Activated T-cell treated with anti-CD3 and anti-CD28 coated beads, Interleukin-2, amount 50 U/mL, for 72 hours (primary cell): ENCODE results near the gene MOSMO. TPM values are rescaled to one million over a fixed set of nuclear protein-coding genes. Genes with fewer than 3 reads are reported as not detected.
"Not testable (repeated sequence)": the region's sequence is repeated elsewhere in the genome, so short reads cannot be mapped to it uniquely, and the experiment has no call there.

Source experiments
- ATAC-seq, 2 donors: fragments of 150-1000 bp; cut with Tn5 transposase; replicated peaks in 1 of 2; 2 replicates each; pipeline ENCODE4 v1.10.0; 2021; ENCODE audit warnings: moderate library complexity in 2 of 2, mild to moderate bottlenecking in 1 of 2
- DNase-seq, 2 donors: peaks; one replicate each; pipeline ENCODE4 v3.0.0; 2021 to 2022; ENCODE audit warnings: mixed read lengths in 1 of 2
- H3K27ac Mint-ChIP-seq: one replicate; pipeline ENCODE4 v1.8.0; 2022; ENCODE audit warnings: mild to moderate bottlenecking, moderate library complexity, mixed read lengths
- H3K27me3 Mint-ChIP-seq: one replicate; pipeline ENCODE4 v1.8.0; 2022; ENCODE audit warnings: low read depth, mixed read lengths
- H3K36me3 Mint-ChIP-seq, 2 donors: one replicate each; pipeline ENCODE4 v1.8.0; 2022; ENCODE audit warnings: mixed read lengths in 2 of 2, mild to moderate bottlenecking in 1 of 2; ENCODE audit not compliant: insufficient read depth in 2 of 2
- H3K4me1 Mint-ChIP-seq: one replicate; pipeline ENCODE4 v1.8.0; 2022; ENCODE audit warnings: low read depth, mixed read lengths
- H3K4me3 Mint-ChIP-seq, 2 donors: one replicate each; pipeline ENCODE4 v1.8.0; 2022; ENCODE audit warnings: mild to moderate bottlenecking in 2 of 2, mixed read lengths in 2 of 2, moderate library complexity in 2 of 2
- H3K9me3 Mint-ChIP-seq, 2 donors: one replicate each; pipeline ENCODE4 v1.8.0; 2022; ENCODE audit warnings: mixed read lengths in 2 of 2
- total RNA-seq, 2 donors: library from RNA; stranded (reverse); gene quantifications; one replicate each; pipeline ENCODE4 v1.2.3, GENCODE V29; 2022

The MOSMO gene
- total RNA-seq, 2 donors from 2014 or later, result 16.3 to 16.4 TPM

DNA sequence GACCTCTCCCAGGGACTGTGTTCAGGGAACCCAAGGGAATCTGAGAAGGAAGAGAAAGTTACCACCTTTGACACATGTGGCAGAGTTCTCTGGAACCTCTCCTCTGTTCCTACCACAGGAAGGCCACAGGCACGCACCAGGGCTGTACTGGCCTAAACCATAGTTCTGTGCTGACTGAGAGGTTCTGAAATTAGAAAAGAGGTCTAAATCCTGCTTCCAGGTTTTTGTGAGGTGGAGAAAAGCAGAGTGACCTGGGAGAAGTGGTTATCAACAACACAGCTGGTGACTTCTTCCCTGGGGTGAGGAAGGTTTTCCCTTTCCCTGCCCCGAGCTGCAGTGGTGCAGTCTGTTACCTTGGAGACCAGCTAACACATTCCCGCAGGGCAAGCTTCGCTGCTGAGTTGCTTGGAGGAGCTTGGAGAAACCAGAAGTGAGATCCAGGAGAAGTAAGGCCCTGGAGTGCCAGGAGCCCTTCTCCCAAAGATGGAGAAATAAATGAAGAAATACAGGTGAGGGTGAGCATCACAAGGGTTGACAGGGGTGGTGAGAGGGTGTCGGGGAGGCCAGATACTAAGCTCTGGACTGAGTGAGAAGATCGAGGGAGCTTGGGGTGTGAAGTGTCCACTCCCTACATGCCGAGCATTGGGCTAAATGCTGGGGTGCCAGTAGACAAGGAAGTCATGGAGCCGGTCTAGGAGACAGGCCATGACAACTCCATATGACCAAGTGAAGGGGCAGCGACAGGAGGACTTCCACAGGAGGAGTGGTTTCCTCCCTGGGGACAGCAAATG is 84.4 kb downstream of the MOSMO start, which contains the start of gene VWA3A:
VWA3A (plus strand) TSS at position 399 of the 791 bp plus-strand sequence; CDS start at position 496, 97 bp downstream.
- no peak for ATAC-seq
- H3K4me3 Mint-ChIP-seq, result no peak within 1 kb of the TSS
- no peaks in the 10 kb centered on the region for H3K9me3 Mint-ChIP-seq
- H3K27ac Mint-ChIP-seq, result no peak within 1 kb of the TSS
- no peaks in the 10 kb centered on the region for H3K36me3 Mint-ChIP-seq
- no peak for DNase-seq
- peaks cover 16% of the 10 kb centered on the region for H3K27me3 Mint-ChIP-seq
- H3K4me1 Mint-ChIP-seq, result no peaks in the 10 kb centered on the region

DNA sequence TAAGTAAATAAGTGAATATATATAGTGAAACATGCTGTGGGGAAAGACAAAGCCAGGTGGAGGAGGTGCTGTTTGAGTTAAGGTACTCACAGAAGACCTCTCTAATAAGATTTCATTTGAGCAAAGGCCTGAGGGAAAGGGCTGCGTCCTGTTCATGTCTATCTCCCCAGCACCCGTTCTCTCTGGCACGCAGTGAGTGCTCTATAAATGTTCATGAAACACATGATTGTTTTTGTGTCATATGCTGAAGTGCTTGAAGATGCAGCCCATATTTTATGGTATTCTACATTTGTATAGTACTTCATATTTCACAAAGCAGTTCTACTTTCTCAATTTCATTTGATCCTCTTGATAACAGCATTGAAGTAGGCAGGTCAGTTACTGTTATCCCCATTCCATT is 85.4 kb downstream of the MOSMO start:
- H3K27ac Mint-ChIP-seq, result no peak overlapping the region
- H3K4me1 Mint-ChIP-seq, result no peaks in the 10 kb centered on the region
- no peak overlapping the region for H3K4me3 Mint-ChIP-seq
- no peaks in the 10 kb centered on the region for H3K36me3 Mint-ChIP-seq
- DNase-seq (no peak), ATAC-seq (no peak)
- peaks cover 22% of the 10 kb centered on the region for H3K27me3 Mint-ChIP-seq
- H3K9me3 Mint-ChIP-seq, result no peaks in the 10 kb centered on the region

- Mint-ChIP-seq H3K27me3 (peaks cover 24% of the 10 kb centered on the region), H3K36me3 (no peaks in the 10 kb centered on the region)
- no peak for ATAC-seq
Observed at GRCh38 chr16:22093996-22094395, 86.1 kb downstream of the MOSMO start.

DNA sequence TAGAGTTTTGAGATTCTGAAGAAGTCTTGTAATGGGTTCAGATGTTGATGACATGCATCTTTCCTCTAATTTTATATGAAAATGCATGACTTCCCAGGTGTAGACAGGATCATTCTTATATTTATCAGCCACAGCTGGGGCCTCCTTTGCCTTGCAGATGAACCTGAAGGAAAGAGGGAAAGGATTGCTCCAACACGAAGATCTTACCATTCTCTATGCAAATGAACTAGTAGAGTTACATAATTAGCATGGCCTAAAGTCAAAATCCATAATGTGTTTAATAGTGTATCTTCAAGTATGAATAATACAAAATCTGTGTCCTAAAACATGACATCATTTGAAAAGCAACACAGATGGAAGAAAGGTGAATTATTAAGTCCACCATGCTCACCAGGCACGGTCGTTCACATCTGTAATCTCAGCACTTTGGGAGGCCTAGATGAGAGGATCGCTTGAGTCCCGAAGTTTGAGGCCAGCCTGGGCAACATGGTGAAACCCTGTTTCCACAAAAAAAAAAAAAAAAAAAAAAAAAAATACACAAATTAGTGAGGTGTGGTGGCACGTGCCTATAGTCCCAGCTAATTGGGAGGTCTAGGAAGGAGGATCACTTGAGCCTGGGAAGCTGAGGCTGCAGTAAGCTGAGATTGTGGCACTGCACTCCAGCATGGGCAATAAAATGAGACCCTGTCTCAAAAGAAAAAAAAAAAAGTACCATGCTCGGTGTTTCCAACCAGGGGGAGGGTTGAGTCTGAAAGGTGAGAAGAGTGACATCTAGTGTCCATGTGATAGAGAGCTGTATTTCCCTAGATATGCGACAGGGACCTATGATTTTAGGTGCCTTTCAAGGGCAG is 90.7 kb downstream of the MOSMO start:
- Mint-ChIP-seq H3K4me1 (no peaks in the 10 kb centered on the region), H3K36me3 (no peaks in the 10 kb centered on the region), H3K27me3 (peaks cover 15% of the 10 kb centered on the region), H3K27ac (no peak overlapping the region), H3K4me3 (peak overlapping the region in 1 of 2 donors; percentile 47), H3K9me3 (no peaks in the 10 kb centered on the region)
- ATAC-seq (peak; percentile 76 to 80), DNase-seq (peak; percentile 11 to 13)

More at GRCh38 chr16:22093996-22094395, 86.1 kb downstream of the MOSMO start:
- Mint-ChIP-seq H3K4me3 (no peak overlapping the region), H3K4me1 (no peaks in the 10 kb centered on the region), H3K9me3 (no peaks in the 10 kb centered on the region), H3K27ac (no peak overlapping the region)
- no peak for DNase-seq

DNA sequence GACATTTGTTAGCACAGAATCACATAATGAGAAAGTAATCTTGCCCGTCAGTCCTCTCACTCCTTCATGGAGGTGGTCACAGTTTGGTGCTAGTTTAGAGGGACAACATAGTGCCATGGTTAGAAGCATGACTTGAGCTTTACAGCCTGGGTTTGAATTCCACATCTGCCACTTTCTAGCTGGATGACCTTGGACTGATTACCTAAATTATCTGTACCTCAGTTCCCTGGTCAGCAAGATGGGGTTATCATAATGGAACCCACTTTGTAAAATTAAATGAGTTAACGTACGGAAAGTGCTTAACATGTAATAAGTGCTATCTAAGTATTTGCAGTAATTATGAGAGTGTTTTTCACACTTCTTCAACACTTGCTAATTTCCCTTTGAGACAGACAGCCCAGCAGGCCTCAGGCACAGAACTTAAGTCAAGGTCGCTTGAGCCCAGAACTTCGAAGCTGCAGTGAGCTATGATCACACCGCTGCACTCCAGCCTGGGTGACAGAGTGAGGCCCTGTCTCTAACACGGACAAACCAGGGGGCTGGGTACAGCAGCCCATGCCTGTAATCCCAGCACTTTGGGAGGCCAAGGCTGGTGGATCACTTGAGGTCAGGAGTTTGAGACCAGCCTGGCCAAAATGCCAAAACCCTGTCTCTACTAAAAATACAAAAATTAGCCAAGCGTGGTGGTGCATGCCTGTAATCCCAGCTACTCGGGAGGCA is 91.5 kb downstream of the MOSMO start:
- H3K4me1 Mint-ChIP-seq, result no peaks in the 10 kb centered on the region
- H3K27me3 Mint-ChIP-seq, result peaks cover 15% of the 10 kb centered on the region
- DNase-seq, result no peak
- H3K9me3 Mint-ChIP-seq, result no peaks in the 10 kb centered on the region
- no peak overlapping the region for H3K4me3 Mint-ChIP-seq
- no peak for ATAC-seq
- no peak overlapping the region for H3K27ac Mint-ChIP-seq
- no peaks in the 10 kb centered on the region for H3K36me3 Mint-ChIP-seq

- DNase-seq (no peak), ATAC-seq (no peak)
- no peaks in the 10 kb centered on the region for H3K36me3 Mint-ChIP-seq
- H3K4me3 Mint-ChIP-seq, result no peak overlapping the region
- no peak overlapping the region for H3K27ac Mint-ChIP-seq
- no peaks in the 10 kb centered on the region for H3K4me1 Mint-ChIP-seq
- no peaks in the 10 kb centered on the region for H3K9me3 Mint-ChIP-seq
- H3K27me3 Mint-ChIP-seq, result peaks cover 15% of the 10 kb centered on the region
Observed at GRCh38 chr16:22103441-22103840, 95.5 kb downstream of the MOSMO start.

DNA sequence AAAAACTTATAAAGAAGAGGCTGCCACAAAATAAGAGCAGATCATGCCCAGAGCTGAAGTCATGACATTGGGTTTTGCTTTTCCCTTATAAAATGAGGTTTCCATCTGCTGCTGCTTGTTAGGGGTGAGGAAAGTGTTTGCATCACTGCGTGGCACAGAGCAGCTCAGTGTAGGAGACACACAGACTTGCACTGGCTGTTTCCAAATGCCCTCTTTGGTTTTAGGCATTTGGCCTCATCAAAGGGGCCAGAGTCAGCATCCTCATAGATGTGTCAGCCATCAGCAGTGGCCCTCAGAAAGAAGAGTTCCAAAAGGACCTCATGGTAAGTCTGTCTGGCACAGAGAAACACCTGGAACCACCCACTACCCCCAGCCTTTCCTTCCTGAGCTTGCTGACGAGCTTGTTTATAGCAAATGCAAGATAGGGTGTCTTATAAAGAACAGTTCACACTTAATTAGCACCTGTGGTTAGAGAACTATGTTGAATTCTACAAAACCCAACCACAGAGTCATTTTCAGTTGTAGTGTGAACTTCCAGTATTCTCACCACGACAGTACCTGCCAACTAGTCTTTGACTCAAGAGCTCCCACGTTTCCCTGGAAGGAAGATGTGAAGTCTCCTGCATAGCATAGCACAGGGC is 101.5 kb downstream of the MOSMO start:
- H3K27me3 Mint-ChIP-seq, result peaks cover 19% of the 10 kb centered on the region
- no peak overlapping the region for H3K27ac Mint-ChIP-seq

DNA sequence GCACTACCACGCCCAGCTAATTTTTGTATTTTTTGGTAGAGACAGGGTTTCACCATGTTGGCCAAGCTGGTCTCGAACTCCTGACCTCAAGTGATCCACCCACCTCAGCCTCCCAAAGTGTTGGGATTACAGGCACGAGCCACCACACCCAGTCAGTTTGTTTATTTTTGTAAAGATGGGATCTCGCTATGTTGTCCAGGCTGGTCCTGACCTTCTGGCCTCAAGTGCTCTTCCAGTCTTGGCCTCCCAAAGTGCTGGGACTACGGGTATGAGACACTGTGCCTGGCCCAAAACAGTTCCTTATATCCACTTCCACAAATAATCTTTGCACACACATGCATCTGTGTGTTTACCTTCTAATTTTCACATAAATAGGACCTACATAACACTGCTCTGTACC is 103.7 kb downstream of the MOSMO start:
- not testable (repeated sequence) for H3K27ac Mint-ChIP-seq, H3K36me3 Mint-ChIP-seq, DNase-seq, H3K9me3 Mint-ChIP-seq, H3K4me1 Mint-ChIP-seq, H3K4me3 Mint-ChIP-seq, ATAC-seq
- H3K27me3 Mint-ChIP-seq, result peaks cover 16% of the 10 kb centered on the region

More for the DNA sequence above, 101.5 kb downstream of the MOSMO start:
- no peak for ATAC-seq
- Mint-ChIP-seq H3K36me3 (no peaks in the 10 kb centered on the region), H3K4me3 (no peak overlapping the region), H3K4me1 (no peaks in the 10 kb centered on the region), H3K9me3 (no peaks in the 10 kb centered on the region)
- no peak for DNase-seq

GRCh38 chr16:22116095-22116700 is 108.3 kb downstream of the MOSMO start:
- no peaks in the 10 kb centered on the region for H3K4me1 Mint-ChIP-seq
- H3K27me3 Mint-ChIP-seq, result no peaks in the 10 kb centered on the region
- H3K27ac Mint-ChIP-seq, result no peak overlapping the region
- H3K4me3 Mint-ChIP-seq, result no peak overlapping the region
- ATAC-seq (no peak), DNase-seq (no peak)
- H3K36me3 Mint-ChIP-seq, result no peaks in the 10 kb centered on the region
- no peaks in the 10 kb centered on the region for H3K9me3 Mint-ChIP-seq

DNA sequence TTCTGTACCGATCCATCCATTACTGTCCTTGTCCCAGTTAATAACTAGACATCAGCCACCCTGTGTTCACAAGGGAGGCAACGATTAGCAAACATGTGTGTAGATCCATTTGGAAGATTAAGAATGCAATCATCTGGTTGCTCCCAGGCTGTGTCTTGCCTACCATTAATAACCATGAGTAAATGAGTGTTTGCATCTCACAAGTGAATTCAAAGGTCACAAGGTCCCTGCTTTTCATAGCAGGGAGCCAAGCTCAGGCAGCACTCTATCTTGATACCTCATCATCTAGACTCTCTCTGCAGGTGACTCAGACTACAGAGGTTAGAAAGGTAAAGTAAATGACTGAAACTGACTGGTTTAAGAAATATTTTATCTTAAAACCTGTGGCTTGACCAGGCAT is 109.7 kb downstream of the MOSMO start:
- DNase-seq (no peak), ATAC-seq (no peak)
- Mint-ChIP-seq H3K4me3 (no peak overlapping the region), H3K9me3 (no peaks in the 10 kb centered on the region), H3K36me3 (no peaks in the 10 kb centered on the region), H3K4me1 (no peaks in the 10 kb centered on the region), H3K27ac (no peak overlapping the region), H3K27me3 (peaks cover 6% of the 10 kb centered on the region)

GRCh38 chr16:22120440-22120839 is 112.5 kb downstream of the MOSMO start:
- H3K4me1 Mint-ChIP-seq, result no peaks in the 10 kb centered on the region
- peaks cover 7% of the 10 kb centered on the region for H3K27me3 Mint-ChIP-seq
- no peak for DNase-seq
- H3K4me3 Mint-ChIP-seq, result no peak overlapping the region
- ATAC-seq, result no peak
- no peaks in the 10 kb centered on the region for H3K9me3 Mint-ChIP-seq
- no peak overlapping the region for H3K27ac Mint-ChIP-seq
- H3K36me3 Mint-ChIP-seq, result no peaks in the 10 kb centered on the region

DNA sequence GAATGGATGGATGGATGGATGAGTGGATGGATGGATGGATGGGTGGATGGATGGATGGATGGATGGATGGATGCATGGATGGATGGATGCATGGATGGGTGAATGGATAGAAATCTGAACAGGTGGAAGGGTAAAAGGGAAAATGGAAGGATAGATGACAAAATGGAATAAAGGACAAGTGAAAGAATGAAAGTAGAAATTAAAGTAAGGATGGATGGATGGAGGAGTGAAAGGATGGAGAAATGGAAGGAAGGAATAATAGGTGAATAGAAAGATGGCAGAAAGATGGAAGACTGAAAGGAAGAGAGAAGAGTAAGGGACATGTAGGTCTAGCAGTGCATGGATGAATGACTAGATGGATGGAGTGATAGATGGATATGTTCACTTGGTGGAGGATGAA is 114.3 kb downstream of the MOSMO start:
- Mint-ChIP-seq H3K36me3 (no peaks in the 10 kb centered on the region), H3K27me3 (peaks cover 7% of the 10 kb centered on the region), H3K4me3 (no peak overlapping the region), H3K27ac (no peak overlapping the region), H3K4me1 (no peaks in the 10 kb centered on the region), H3K9me3 (no peaks in the 10 kb centered on the region)
- DNase-seq, result no peak
- no peak for ATAC-seq
